Measurements from ENCODE around the gene ADIG. TPM values are rescaled to one million over a fixed set of nuclear protein-coding genes. Genes with fewer than 3 reads are reported as not detected.

Gene ADIG
- total and polyA plus RNA-seq, 2 of the 8 experiments (the other 6 are each of a cell fraction or from before 2014, with no cell fraction given) = not detected

DNA sequence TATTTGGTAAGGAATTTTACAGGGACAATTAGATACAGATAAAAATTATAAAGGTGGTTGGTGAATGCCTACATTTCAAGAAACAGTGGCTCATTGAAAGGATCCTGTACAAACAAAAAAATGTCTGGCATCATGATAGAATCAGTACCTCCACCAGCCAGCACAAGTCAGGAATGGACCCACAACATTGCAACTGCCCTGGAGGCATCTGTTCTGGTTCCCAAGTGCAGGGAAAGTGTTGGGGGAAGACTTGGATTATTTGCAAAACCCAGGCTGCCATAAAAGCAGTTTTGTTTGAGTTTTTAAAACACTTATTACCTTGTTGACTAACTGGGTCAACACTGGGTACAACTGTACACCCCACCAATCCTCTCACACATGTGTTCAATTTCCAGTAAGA is 44.9 kb downstream of the ADIG start:
- no peak for DNase-seq (ENCODE audit: low read depth in 1 of 2, low spot score in 2 of 2)
- H3K27me3 ChIP-seq (replicated peaks in 1 of 4; ENCODE audit: control insufficient read depth in 3 of 4, extremely low read depth in 1 of 4, insufficient read depth in 3 of 4, low read length in 3 of 4) = no peaks in the 10 kb centered on the region
- ChIA-PET CTCF (ENCODE audit: partially characterized antibody) (no interaction called here), POLR2A (ENCODE audit: partially characterized antibody) (no interaction called here)
- no peak overlapping the region for H3K9ac ChIP-seq (replicated peaks in 1 of 4; ENCODE audit: extremely low read depth in 1 of 4, low read depth in 3 of 4, low read length in 3 of 4)
- no peak overlapping the region for H2AFZ ChIP-seq (ENCODE audit: low read length)
- H4K20me1 ChIP-seq (replicated peaks in 1 of 2; ENCODE audit: control insufficient read depth in 1 of 2, insufficient read depth in 2 of 2, low read length in 2 of 2) = no peaks in the 10 kb centered on the region
- FAIRE-seq = no peak
- no peak overlapping the region for H3K4me2 ChIP-seq (ENCODE audit: insufficient read depth in 1 of 2, low read depth in 2 of 2, low read length in 2 of 2)
- H3K23ac ChIP-seq (ENCODE audit: insufficient read length) = no peak overlapping the region
- no peak overlapping the region for H3K18ac ChIP-seq (ENCODE audit: extremely low read depth, low read length)
- no peak overlapping the region for H2BK15ac ChIP-seq (ENCODE audit: low read length)
- H2BK5ac ChIP-seq (ENCODE audit: low read depth, low read length) = no peak overlapping the region
- peaks cover 6% of the 10 kb centered on the region; the same call in 1 of the 2 replicates for H3K23me2 ChIP-seq (ENCODE audit: low read depth, low read length)
- H4K5ac ChIP-seq (ENCODE audit: insufficient read length, low read depth, low read length) = no peak overlapping the region
- H2BK120ac ChIP-seq (replicated peaks; ENCODE audit: low read depth, low read length) = no peak overlapping the region
- H2BK12ac ChIP-seq (ENCODE audit: low read depth, low read length) = no peak overlapping the region
- no peaks in the 10 kb centered on the region for H3K36me3 ChIP-seq (ENCODE audit: control insufficient read depth in 2 of 4, insufficient read depth in 4 of 4, low read length in 3 of 4)
- no peaks in the 10 kb centered on the region for H3K79me2 ChIP-seq (ENCODE audit: control insufficient read depth in 1 of 2, insufficient read depth in 2 of 2, low read length in 2 of 2)
- no peak overlapping the region for H4K91ac ChIP-seq (replicated peaks; ENCODE audit: insufficient read length, low read length)
- H2AK5ac ChIP-seq (ENCODE audit: low read depth, low read length) = no peak overlapping the region
- H3K4me3 ChIP-seq (ENCODE audit: extremely low read depth in 1 of 4, insufficient read depth in 2 of 4, low read depth in 3 of 4, low read length in 4 of 4) = no peak overlapping the region
- no peak overlapping the region for H4K8ac ChIP-seq (ENCODE audit: extremely low read depth, insufficient read depth, low read length)
- H2BK20ac ChIP-seq (ENCODE audit: low read length) = no peak overlapping the region
- no peak overlapping the region for H3K56ac ChIP-seq (replicated peaks; ENCODE audit: insufficient read length, low read depth, low read length)
- no peak overlapping the region for H3K14ac ChIP-seq (ENCODE audit: insufficient read length)
- H3K4me1 ChIP-seq (replicated peaks in 1 of 4; ENCODE audit: control insufficient read depth in 3 of 4, insufficient read depth in 4 of 4, low read length in 3 of 4) = peaks cover 0 to 7% (median 2%) of the 10 kb centered on the region in 4 experiments; a peak in 3 of 7 replicates
- no peak overlapping the region for H3K27ac ChIP-seq (ENCODE audit: low read depth, low read length)
- no peak overlapping the region for H3K4ac ChIP-seq (replicated peaks; ENCODE audit: insufficient read length, low read depth, low read length)
- H3K9me3 ChIP-seq (ENCODE audit: insufficient read depth in 2 of 2, low read depth in 1 of 2, low read length in 1 of 2) = no peaks in the 10 kb centered on the region
- no peaks in the 10 kb centered on the region for H3K79me1 ChIP-seq (ENCODE audit: low read depth, low read length)
- TF ChIP-seq JUND (IDR thresholded peaks at IDR 0.05; ENCODE audit: low read length) = no peak
- no peak for TF ChIP-seq TAF1 (IDR thresholded peaks at IDR 0.05; ENCODE audit: low read depth, low read length)
- TF ChIP-seq GTF2F1 (IDR thresholded peaks at IDR 0.05; ENCODE audit: borderline replicate concordance, low read depth, low read length) = no peak
- no peak for TF ChIP-seq POU5F1 (IDR thresholded peaks at IDR 0.05; ENCODE audit: low read depth, low read length)
- TF ChIP-seq CEBPB (IDR thresholded peaks at IDR 0.05; ENCODE audit: low read depth, low read length) = no peak
- TF ChIP-seq YY1 (IDR thresholded peaks at IDR 0.05; ENCODE audit: low read depth, low read length) = no peak
- no peak for TF ChIP-seq NANOG (IDR thresholded peaks at IDR 0.05; ENCODE audit: insufficient read depth, low read depth, low read length, poor library complexity, severe bottlenecking)
- TF ChIP-seq, protein P1, sequence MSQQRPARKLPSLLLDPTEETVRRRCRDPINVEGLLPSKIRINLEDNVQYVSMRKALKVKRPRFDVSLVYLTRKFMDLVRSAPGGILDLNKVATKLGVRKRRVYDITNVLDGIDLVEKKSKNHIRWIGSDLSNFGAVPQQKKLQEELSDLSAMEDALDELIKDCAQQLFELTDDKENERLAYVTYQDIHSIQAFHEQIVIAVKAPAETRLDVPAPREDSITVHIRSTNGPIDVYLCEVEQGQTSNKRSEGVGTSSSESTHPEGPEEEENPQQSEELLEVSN (IDR thresholded peaks at IDR 0.05) = no peak
- TF ChIP-seq RBBP5 (IDR thresholded peaks at IDR 0.05; ENCODE audit: borderline replicate concordance, low read depth, low read length) = no peak
- no peak for TF ChIP-seq MAFK (IDR thresholded peaks at IDR 0.05; ENCODE audit: low read depth, low read length)
- no peak for TF ChIP-seq CHD2 (IDR thresholded peaks at IDR 0.05; ENCODE audit: low read length)
- no peak for TF ChIP-seq SAP30 (IDR thresholded peaks at IDR 0.05; ENCODE audit: insufficient read depth, insufficient replicate concordance, low read length)
- no peak for TF ChIP-seq PHF8 (conservative IDR thresholded peaks at IDR 0.05; ENCODE audit: low read depth, low read length)
- TF ChIP-seq SP4 (IDR thresholded peaks at IDR 0.05; ENCODE audit: low read length) = no peak
- no peak for TF ChIP-seq TAF7 (optimal IDR thresholded peaks at IDR 0.05; ENCODE audit: borderline replicate concordance, low read depth, low read length)
- no peak for TF ChIP-seq CHD1 (IDR thresholded peaks at IDR 0.05; ENCODE audit: low read depth, low read length)
